Activated effector memory CD4-positive, alpha-beta T cell treated with Interleukin-2 at 50 U/mL for 16 hours (primary cell): ENCODE data around the gene SPATA24.
A peak's percentile ranks its signal among the peaks of the same experiment; 100 is the strongest.
"Not testable (repeated sequence)": the region's sequence is repeated elsewhere in the genome, so short reads cannot be mapped to it uniquely, and the experiment has no call there.

Source experiments
- DNase-seq: peaks from one replicate; pipeline ENCODE4 v3.0.0-alpha.2; 2020

Gene SPATA24

DNA sequence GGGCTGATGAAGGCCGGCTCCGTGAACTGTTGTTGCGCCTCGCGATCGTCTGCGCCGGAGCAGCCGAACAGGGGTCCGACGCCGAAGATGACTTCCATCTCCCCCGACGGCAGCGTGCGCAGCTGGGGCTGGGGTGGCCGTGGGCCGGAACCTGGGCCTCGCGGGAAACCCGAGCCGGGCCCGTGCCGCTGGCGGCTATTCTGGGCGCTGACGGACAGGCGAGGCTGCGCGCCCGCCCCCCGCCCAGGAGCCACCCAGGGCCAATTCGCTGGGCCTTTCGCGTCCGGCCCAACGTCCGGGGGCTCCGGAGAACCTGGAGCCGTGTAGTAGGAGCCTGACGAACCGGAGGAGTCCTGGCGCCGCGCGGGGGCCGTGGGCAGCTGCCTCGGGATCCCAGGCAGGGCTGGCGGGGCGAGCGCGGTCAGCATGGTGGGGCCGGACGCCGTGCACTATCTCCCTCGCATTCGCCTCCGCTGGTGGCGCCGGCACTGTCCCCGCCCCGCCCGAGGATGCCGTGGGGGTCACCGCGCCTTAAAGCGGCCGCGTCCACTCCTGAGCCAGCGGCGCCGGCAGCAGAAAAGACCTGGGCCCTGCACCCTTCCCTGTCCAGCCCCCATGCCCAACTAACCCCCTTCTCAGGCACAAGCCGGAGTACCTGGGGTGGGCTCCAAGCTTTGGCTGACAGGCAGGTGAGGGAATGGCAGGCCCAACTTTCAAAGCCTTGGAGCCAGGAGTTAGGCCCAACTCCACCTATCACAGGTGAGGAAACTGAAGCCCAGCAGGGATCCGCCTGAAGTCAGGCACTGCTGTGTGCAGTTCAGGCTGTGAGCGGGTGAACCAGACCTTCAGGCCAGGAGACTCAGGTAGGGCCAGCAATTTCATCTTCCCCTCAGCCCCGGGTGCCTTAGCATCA is 9.0 kb downstream of the SPATA24 start, which contains the start of gene PROB1:
TSS of gene PROB1 (minus strand) at position 451 of the 913 bp plus-strand sequence. CDS start at position 428, 23 bp downstream.
- no peak for DNase-seq

DNA sequence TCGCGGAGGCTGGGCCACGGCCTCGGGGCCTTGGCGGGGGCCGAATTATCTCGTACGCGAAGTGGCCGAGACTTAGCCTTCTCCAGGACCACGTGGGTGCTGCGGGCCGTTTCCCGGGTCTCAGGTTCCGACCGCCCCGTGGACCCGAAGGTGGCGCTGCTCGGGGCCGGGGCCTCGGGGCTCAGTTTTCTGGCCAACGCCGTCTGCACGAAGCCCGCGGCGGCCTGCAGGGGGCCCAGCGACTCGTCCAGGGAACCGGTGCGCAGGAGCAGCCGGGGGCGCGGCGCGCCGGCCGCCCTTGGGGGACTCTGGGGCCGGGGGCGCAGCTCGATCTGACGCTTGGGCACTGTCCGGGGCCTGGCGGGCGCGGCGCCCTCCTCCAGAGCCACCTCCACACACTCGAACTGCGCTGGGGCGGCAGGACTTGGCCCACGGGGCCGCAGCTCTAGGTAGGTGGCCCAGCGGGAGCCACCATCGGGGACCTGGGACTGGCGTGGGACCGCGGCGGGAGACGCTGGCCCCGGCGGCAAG is 9.7 kb downstream of the SPATA24 start:
- DNase-seq = peak; percentile 28

DNA sequence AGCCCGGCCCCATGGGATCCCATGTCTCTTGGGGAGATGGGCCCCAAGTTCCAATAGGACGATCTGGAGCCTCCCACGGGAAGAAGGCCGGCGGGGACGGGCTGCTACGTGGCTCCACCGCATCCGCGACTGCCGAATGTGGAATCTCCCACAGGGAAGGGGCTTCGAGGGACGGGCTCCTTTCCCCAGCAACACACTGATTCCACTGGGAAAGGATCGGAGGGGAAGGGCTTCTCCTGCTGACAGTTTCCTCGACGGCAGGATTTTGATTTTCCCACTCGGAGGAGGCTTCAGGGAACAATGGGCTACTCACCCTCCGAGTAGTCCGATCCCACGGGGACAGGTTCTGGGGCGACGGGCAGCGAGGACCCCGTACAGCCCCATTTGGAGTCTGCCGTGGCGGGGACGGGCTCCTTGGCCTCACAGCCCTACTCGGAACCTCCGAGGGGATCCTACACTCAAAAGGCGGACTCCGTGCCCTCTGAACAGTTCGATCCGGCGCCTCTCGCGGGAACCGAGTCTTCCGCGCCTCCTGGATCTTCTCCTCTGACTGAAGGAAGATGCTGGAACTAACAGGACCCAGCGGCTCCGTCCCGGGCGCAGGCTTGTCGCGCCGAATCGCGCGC is 10.3 kb downstream of the SPATA24 start:
- no peak for DNase-seq

DNA sequence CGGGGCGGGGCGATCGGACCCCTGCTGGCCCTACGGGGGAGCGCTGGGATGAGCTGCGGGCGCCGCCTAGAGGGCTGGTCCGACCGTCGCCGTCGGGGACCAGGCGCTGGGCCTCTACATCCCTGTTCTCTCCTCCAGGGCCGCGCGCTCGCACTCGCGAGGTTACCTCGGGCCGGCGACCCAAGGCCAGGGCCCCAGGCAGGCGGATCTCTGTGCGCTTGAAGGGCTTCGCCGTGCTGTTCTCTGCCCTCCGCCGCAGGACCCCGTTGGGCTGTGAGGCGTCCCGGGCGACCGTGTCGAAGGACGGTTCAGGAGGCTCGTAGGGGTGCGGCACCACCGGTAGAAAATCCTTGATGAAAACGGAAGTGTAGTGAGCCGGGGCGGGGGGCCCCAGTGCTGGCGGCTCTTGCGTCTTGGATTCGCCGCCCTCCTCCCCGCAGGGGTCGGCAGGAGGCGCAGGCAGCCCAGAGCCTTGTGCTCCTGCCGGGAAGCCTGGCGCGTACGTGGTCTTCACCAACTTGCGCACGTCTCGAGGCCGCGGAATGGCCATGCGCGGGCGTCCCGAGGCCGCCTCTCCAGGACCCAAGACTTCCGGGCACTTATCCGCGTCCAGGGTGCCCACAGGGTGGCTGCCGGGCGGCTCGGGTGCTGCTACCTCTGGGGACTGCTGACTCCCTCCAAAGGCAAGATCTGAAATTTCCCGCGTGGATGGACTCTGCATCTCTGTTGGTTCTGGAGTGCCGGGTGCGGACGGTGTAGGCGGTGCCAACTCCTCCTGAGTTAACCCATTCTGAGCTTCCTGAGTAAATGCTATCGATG is 11.0 kb downstream of the SPATA24 start:
- DNase-seq = peak; percentile 70

DNA sequence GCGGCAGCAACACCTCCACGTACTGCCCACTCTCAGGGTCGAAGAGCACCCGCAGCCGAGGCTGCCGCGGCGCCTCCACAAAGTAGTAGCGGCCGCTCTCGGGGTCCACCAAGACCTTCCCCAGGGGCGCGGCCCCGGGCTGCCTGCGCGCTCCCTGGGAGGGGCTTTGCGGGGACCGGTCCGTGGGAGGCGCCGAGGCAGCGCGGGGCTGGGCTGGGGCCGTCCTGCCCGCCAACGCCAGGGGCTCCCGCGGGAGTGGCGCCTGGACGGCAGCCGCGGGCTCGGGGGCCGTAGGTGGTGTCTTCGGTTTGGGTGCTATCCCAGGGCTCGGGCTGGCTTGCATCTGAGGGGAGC is 11.6 kb downstream of the SPATA24 start:
- DNase-seq = no peak

DNA sequence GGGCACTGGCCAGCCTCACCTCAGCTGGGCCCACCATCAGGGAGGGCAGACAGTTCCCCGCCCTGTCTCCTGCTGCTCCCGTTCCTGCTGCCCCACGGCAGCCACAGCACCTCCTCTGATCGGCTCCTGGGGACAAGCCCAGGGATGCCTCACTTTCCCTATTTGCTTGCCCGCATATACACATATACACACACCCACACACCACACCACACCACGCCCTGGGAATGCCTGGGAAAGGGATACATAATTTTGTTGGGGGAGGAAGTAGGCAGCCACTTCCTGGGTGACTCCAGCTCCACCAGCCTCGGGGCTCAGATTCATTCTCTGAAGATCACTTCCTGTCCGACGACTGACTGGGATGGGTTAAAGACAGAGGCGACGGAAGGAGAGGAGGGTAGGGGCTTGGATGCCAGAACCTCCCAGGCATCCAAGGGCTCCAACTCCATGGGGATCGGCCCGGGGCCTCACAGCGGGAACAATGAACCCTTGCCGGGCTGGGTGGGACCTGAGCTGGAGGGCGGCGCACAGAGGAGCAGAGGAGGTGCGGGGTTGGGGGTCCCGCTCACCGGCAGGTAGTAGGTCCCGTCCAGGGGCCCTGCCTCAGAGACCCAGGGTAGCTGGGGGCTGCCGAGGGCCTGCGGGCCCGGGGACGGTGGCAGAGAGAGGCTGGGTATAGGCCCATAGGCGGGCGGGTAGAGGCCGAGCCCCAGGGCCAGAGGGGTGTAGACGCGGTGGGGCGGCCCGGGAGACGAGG is 12.1 kb downstream of the SPATA24 start:
- no peak for DNase-seq

DNA sequence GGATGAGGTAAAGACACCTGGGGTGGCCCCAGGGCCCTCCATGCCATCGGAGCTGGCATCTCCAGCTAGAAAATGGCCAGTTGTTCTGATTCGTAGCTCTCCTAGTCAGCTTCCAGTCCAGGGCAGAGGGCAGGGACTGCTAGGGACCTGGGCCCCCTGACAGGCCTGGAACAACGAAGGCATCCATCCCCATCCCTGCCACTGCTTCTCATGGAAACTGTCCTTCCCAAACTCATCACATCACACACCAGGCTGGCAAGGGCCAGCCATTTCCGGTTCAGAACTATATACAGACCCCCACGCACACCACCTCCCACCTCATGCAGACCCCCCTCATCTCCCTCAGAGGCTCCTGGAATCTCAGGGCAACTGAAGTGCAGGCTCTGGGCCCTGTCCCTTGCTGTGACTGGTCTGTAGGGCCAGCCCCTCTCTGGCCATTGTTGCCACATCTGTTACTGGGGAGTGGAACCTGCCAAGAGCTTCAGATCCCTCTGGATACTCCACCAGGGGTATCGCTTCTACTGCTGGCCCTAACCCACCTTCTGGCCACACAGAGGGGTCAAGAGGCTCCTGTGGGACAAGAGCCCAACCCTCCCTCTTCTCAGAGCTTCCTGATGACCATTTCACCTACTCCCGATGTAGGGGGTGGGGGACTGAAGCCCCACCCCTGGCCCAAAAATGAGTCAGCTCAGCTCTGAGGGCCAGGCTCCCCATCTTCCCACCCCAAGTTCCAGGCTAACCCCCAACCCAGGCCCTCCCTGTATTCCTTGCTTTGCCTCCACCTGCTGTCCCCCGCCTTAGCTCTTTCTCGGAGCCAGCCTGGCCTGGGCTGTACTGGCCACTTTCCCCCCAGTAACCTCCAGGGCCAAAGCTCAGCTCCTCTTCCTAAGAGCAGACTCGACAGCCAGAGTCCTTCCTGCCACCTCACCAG is 13.0 kb downstream of the SPATA24 start:
- DNase-seq = no peak

DNA sequence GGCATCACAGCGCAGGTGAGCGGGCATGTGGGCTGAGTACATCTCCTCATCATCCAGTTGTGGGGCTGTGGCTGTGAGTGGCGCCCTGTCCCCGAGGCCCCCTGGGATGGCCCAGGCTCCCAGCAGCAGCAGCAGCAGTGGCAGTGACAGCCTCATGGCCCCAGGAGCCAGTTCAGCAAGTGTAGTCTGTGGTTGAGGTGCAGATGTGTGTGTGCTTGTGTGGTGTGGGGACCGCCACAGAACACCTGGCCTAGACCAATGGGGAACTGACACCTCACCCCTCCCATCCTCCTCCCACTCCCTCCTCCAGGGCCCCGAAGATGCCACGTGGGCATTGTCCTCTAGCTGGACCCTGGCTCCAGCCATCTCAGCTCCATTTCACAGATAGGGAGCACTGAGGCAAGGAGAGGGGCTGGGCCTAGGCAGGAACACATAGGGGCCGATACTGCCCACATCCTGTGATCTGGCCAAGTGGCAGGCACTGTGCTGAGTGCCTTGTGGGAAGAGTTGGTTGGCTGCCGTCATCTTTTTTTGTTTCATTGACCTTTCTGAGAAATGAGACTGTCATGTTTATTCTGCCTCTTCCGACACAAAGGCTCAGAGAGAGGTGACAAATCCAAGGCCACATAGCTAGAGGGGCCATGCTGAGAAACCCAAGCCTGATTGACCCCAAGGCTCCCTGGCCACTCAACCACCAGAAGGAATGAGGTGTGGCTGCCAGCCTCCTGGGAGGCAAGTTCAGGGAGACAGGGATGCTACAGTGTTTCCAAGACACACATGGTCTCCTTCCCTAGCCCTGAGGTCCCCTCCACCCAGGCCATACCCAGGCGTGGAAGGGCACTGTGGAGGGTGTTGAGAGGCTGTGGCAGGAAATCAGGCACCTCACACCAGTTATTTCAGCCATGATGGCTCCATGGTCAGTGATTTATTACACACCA is 13.9 kb downstream of the SPATA24 start, which contains the start of gene MZB1:
TSS of gene MZB1 (minus strand) at position 213 of the 938 bp plus-strand sequence. CDS start at position 156, 57 bp downstream.
- DNase-seq = peak; percentile 53

DNA sequence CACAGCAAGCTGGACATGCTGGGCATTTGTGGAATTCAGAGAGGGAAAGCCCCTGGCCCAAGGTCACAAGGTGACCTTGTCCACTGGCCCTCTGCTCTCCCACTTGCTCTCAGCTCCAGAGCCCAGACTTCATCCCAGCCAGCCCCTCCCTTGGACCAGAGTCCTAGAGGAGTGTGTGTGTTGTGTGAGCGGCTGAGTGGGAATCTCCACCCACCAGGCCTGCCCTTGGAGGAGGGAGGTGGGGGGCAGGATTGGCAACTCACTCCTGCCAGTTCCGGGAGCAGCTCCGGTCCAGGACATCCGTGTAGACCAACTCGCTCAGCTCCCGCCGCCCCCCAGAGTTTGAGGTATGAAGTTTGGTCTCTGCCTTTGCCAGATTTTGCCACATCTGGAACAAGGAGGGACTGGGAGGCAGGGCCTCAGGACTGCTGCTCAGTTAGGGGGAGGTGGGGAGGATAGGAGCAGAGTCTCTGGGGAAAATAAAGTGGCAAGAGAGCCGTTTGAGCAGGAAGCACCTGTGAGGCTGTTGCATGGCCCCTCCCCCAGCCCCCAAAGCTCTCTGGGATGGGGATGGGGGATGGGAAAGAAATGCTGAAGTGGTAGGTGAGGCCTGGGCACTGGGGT is 15.6 kb downstream of the SPATA24 start:
- no peak for DNase-seq

DNA sequence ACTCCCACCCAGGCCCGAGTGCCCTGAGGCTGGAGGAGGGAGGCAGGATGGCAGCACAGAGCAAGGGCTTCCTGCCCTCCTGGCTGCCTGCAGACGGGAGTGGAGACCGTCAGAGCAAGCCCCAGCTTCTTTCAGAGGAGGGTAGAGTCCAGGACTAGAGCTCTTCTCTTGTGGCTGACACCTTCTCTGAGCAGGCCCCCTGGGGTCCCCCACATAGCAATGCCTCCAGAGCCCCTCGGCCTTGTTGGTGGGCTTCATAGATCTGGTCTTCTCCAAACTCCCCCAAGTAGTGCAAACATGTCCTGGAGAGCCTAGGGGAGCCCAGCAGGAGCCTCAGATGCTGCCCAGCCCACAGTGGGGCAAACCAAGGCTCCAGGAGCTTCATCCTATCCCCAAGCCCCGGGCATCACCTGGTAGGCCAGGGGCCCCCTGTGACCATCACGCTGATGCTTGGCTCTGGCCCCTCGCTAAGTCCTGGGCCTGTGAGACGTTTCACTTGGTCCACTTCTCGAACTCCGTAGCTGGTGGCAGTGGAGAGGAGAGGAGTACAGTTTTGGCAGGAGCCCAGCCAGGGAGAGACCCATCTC is 16.2 kb downstream of the SPATA24 start:
- no peak for DNase-seq

DNA sequence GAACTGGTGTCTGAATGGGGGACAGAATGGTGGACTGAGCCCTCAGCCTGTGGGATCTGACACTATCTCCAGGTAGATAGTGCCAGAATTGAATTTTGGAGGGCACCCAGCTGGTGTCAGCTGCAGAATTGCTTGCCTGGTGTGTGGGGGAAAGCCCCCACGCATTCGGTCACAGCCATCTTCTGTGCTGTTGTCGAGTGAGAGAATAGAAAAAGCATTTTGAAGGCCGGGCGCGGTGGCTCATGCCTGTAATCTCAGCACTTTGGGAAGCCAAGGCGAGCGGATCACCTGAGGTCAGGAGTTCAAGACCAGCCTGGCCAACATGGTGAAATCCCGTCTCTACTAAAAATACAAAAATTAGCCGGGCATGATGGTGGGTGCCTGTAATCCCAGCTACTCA is 16.9 kb downstream of the SPATA24 start:
- not testable (repeated sequence) for DNase-seq

DNA sequence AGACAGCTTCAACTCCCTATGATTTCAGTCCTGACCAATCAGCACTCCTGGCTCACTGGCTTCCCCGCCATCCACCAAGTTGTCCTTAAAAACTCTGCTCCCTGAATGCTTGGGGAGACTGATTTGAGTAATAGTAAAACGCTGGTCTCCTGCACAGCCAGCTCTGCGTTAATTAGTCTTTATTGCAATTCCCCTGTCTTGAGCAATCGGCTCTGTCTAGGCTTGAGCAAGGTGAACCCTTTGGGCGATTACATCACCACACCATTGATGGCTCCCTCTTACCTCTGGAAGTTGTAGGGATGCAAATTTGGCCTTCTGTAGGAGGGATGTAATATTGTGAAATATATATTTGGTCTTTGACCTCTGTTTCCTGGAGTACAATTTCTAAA is 17.8 kb downstream of the SPATA24 start:
- DNase-seq = no peak

DNA sequence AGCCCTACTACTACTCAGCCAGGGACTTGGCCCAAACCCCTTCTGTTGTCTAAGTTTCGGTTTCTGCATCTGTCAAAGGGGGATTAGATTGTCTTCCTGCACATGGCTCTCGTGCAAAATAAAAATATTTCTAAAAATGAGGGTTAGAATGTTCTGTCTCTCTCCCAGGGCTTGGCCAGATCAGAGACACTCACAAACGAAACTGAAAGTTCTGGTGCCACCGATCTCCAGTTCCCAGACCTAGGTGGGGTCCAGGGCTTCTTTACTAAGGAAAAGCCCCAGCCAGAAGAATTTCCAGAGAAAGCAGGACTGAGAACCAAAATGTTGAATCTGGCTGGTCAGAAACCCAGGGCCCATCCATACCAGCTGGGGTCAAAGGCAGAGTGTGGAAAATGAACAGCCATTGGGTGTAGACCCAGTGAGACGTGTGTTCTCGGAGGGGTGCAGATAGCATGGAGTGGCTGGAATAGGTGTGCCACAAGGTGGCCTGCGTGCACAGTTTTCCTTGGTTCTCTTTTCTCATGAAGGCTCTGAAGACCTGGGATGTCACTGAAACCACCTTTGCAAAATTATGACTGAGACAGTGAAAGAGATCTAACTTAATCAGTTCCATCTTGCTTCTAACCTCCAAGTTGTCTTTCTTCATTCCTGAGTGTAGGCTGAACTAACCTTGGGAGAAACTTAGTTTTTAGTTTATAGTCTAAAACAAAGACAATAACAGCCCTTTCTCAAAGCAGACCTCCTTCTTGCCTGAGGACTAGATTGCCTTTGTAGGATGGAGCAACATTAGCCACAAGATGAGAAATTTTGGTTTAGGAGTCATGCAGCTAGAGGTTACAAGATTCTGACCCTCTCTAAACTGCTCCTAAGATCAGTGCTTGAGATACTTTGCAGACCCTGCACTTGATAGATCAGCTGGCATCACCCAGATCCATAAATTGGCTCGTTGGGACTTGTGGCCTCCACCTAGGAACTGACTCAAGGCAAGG is 18.5 kb downstream of the SPATA24 start:
- DNase-seq = no peak

DNA sequence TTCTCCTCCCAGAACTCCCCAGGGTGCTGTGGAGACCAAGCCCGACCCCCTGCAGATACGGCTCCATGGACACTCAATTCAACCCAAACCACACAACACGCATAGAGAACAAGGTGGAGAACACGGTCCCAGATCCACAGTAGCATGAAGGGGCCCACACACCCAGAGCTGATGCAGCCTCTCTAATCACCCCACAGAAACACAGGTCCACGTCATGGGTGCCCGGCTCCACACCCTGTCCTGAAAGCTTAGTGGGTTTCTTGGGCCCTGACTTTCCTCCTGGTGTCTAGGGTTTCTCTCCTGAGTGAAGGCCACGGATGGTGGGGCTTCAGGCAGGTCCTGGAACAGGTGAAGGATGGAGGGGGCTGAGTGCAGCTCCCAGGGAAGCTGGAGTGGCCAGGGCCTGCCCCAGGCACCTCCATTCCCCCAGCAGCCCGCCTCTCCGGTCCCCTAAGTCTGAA is 19.3 kb downstream of the SPATA24 start:
- no peak for DNase-seq

DNA sequence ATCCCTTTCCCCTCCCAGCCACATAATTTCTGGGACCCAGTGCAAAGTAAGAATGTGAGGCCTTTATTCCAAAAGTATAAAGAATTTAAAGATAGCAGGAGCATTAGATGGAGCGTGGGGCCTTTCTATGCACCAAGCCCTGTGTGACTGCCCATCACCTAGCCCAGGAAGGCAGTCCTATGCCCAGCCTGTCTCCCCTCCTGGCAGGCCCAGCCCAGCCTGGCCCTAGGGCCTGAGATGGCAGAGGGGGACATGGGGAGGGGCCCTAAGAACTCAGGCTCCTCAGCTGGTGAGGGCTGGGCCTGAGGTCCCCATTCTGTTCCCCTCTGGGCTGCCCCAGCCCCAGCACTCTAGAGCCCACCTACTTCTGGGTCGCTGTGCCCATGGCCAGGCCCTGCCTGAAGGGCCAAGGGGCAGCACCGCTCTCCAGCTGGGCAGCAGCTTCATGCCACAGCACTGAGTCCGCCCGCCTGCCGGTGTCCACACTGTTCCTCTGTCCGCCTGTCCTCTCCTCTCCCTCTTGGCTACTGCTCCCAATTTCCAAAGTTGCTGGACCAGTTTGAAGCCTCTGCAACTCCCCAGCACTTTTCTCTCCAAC is 19.8 kb downstream of the SPATA24 start:
- DNase-seq = no peak

DNA sequence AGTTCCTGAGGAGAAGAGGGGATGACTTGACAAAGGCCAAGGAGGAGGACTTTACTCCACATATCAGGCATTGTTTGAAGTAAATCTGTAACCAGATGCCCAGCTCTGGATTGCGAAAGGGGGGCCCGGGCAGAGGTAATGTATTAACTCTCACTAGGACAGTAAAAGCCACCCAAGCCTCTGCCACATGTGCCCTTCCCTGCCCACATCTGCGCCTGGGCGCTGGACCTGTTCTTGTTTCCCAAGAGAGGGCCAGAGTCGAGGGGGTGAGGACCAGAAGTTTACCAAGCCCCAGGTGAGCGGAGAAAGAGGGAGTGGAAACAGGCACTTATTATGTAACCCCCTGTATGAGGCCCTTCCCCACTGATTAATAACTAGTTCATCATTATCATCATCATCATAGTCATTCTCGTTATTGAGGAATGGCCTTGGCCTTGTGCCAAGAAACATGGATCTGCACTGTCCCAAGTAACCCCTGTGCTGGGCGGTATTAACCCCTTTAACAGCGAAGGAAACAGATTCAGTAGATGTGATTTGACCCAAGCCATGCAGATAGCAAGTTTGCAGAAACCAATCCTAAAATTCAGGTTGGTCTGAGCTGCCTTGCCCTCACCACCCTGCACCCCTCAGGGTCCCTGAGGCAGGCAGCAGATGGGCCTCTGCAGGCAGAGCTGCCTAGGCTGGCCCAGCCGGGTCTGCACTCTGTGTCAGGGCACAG is 20.5 kb downstream of the SPATA24 start, which contains the start of gene SLC23A1:
TSS of gene SLC23A1 (minus strand) at position 23 of the 718 bp plus-strand sequence. CDS start 44 bp downstream, outside the sequence.
- no peak for DNase-seq
